Gastrocnemius medialis (tissue), 4 donors: ENCODE results near the gene NLGN4Y. TPM values are rescaled to one million over a fixed set of nuclear protein-coding genes. Genes with fewer than 3 reads are reported as not detected.

Experiments used
- ATAC-seq, 2 donors: fragments of 150-250 bp; one replicate each; pipeline ENCODE4 v1.9.1; 2016
- DNase-seq, 2 donors: peaks; one replicate each; pipeline ENCODE4 v3.0.0-alpha.2; 2019
- H3K27ac ChIP-seq, 4 donors: fragments of 200-600 bp; sonication (generic); 1 replicate in 1 of 4; 2 replicates in 3 of 4; pipeline ENCODE4 v1.5.1; 2016 to 2018; ENCODE audit warnings: mild to moderate bottlenecking in 2 of 4, moderate library complexity in 1 of 4
- H3K27me3 ChIP-seq, 3 donors: fragments of 200-600 bp; sonication (generic) in 2 of 3; 1 replicate in 1 of 3; 2 replicates in 2 of 3; pipeline versions ENCODE4 v1.5.1 to v1.6.0; 2016 to 2019; ENCODE audit warnings: mild to moderate bottlenecking in 1 of 3, moderate library complexity in 1 of 3
- H3K36me3 ChIP-seq, 2 donors: fragments of 200-600 bp; sonication (generic) in 1 of 2; one replicate each; pipeline ENCODE4 v1.5.1; 2017 to 2018
- H3K4me1 ChIP-seq, 2 donors: fragments of 200-600 bp; sonication (generic) in 1 of 2; one replicate each; pipeline ENCODE4 v1.5.1; 2016 to 2017; ENCODE audit warnings: mild to moderate bottlenecking in 2 of 2
- H3K4me3 ChIP-seq, 4 donors: fragments of 200-600 bp; sonication (generic) in 3 of 4; 1 replicate in 1 of 4; 2 replicates in 3 of 4; pipeline ENCODE4 v1.5.1; 2016 to 2019; ENCODE audit warnings: mild to moderate bottlenecking in 2 of 4
- H3K9me3 ChIP-seq, 3 donors: fragments of 200-600 bp; sonication (generic) in 2 of 3; 1 replicate in 1 of 3; 2 replicates in 2 of 3; pipeline ENCODE4 v1.5.1; 2016 to 2019
- CTCF ChIP-seq, 5 experiments: fragments of 450-650 bp in 3 of 5; fragments of 200-600 bp in 2 of 5; sonication (generic) in 2 of 5; IDR thresholded peaks in 4 of 5; conservative IDR thresholded peaks in 1 of 5; 1 replicate in 4 of 5; 2 replicates in 1 of 5; pipeline ENCODE4 v1.5.1; 2016 to 2019; ENCODE audit warnings: antibody characterized with exemption in 5 of 5, mild to moderate bottlenecking in 3 of 5, moderate library complexity in 3 of 5
- POLR2A ChIP-seq, 2 donors: fragments of 450-650 bp; IDR thresholded peaks; one replicate each; pipeline ENCODE4 v1.6.1; 2017; ENCODE audit warnings: antibody characterized with exemption in 2 of 2, mild to moderate bottlenecking in 2 of 2, moderate library complexity in 2 of 2
- in situ Hi-C, 4 donors: fragments of 200-750 bp; cut with MboI; loops; one replicate each; pipeline versions ENCODE4 v1.15.0 to v1.8.0; 2017; ENCODE audit warnings: low sequenced_read_pairs in 4 of 4
- intact Hi-C: fragments of 100-400 bp; cut with DNase I; formaldehyde crosslinking; loops from one replicate; pipeline ENCODE4 v1.15.1; 2023; ENCODE audit warnings: low total_unique reads
- total RNA-seq, 4 donors: library from RNA; depleted of rRNA; stranded (reverse); fragments of >200 nt; gene quantifications; one replicate each; pipeline versions ENCODE4 v1.1.0 to v1.2.3, GENCODE V29; 2016

Gene NLGN4Y
- total RNA-seq, 4 donors from 2014 or later, result 9.6 to 24.3 TPM; not detected in 2

DNA sequence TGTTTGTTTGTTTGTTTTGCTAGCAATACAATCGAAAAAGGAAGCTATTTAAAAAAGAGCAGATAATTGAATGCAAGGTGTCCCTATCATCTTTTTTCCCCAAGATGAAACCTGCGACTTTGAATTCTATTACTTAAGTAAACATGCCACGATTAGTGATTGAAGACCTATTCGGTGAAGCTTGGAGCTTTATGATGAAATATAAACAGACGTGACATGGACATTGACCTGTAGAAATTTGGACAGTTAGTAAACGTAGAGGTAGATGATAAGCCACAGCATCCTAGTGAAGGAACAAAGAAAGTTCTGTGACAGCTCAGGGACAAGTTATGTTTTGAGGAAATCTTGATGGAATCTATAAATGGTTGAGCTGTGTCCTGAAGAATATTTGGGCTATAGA is 103.9 kb downstream of the NLGN4Y start:
- intact Hi-C loops, result no loop called here
- in situ Hi-C loops, result no loop called here
- no peak overlapping the region for H3K27ac ChIP-seq
- ATAC-seq (no peak), DNase-seq (no peak)
- TF ChIP-seq POLR2A (IDR thresholded peaks at IDR 0.05) (no peak), CTCF (IDR thresholded peaks at IDR 0.05 in 4 of 5, conservative IDR thresholded peaks at IDR 0.05 in 1 of 5) (no peak)
- no peaks in the 10 kb centered on the region for H3K27me3 ChIP-seq
- H3K36me3 ChIP-seq, result no peaks in the 10 kb centered on the region
- H3K4me1 ChIP-seq, result no peaks in the 10 kb centered on the region
- no peak overlapping the region for H3K4me3 ChIP-seq
- H3K9me3 ChIP-seq, result no peaks in the 10 kb centered on the region

DNA sequence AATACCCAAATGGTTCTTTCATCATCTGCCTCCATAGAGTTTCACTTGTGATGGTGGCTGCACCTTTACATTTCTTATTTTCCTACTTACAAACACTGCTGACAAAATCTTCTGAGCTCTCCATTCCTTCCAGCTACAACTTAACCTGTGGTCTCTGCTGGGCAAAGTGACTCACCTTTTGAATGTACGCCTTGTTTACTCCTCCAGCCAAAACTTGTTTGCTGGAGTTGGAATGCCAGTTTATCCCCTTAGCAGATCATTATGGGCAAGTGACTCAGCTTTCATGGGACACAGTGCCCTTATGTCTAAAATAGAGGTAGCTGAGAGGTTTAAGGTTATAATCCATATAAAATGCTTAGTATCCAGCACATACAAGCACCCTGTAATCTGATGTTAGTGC is 107.3 kb downstream of the NLGN4Y start:
- Histone ChIP-seq H3K27me3 (no peaks in the 10 kb centered on the region), H3K27ac (no peak overlapping the region)
- ATAC-seq, result no peak

DNA sequence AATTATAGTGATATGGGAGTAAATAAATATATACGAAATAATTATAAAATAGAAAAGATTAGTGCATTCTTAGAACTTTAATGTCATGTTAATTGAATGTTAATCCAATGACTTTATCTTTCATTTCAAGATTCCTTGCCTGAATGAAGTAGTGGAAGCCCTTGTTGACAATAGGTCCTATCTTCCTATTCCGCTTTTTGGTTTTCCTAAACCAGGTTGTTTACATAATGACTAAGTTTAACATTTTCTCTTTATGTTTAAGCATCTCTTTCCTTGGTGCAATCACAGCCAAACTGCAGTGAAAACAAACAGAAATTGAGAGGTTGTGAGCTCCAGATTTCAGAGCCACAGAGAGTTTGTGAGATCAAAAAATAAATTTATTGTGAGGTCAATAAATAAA is 109.4 kb downstream of the NLGN4Y start:
- H3K4me3 ChIP-seq, result no peak overlapping the region
- no peaks in the 10 kb centered on the region for H3K36me3 ChIP-seq
- H3K27me3 ChIP-seq, result no peaks in the 10 kb centered on the region
- ATAC-seq (no peak), DNase-seq (no peak)
- H3K9me3 ChIP-seq, result no peaks in the 10 kb centered on the region
- no peak overlapping the region for H3K27ac ChIP-seq
- intact Hi-C loops, result no loop called here
- in situ Hi-C loops, result no loop called here
- H3K4me1 ChIP-seq, result no peaks in the 10 kb centered on the region
- TF ChIP-seq POLR2A (IDR thresholded peaks at IDR 0.05) (no peak), CTCF (IDR thresholded peaks at IDR 0.05 in 4 of 5, conservative IDR thresholded peaks at IDR 0.05 in 1 of 5) (no peak)

More for the DNA sequence above, 107.3 kb downstream of the NLGN4Y start:
- Histone ChIP-seq H3K9me3 (no peaks in the 10 kb centered on the region), H3K36me3 (no peaks in the 10 kb centered on the region), H3K4me3 (no peak overlapping the region), H3K4me1 (no peaks in the 10 kb centered on the region)
- in situ Hi-C loops, result no loop called here
- TF ChIP-seq CTCF (IDR thresholded peaks at IDR 0.05 in 4 of 5, conservative IDR thresholded peaks at IDR 0.05 in 1 of 5) (no peak), POLR2A (IDR thresholded peaks at IDR 0.05) (no peak)
- DNase-seq, result no peak
- intact Hi-C loops, result no loop called here

DNA sequence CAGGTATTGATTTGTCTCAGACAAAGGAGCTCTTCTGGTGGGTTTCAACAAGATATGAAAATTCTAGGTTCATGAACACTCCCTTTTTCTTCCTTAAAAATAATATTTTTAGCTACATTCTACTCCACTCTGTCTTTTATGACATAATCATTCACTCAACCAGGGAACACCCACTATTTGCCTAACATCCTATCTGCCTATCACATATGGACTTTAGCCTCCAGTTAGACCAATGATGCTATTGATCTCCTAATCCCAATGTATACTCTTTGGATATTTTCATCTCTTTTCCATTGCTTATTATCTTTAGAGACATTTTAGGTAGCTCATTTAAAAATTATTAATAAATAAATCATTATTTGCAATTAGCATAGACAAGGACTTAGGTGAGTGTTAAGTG is 110.6 kb downstream of the NLGN4Y start:
- no peaks in the 10 kb centered on the region for H3K27me3 ChIP-seq
- no peak overlapping the region for H3K27ac ChIP-seq
- DNase-seq (no peak), ATAC-seq (no peak)
- TF ChIP-seq CTCF (IDR thresholded peaks at IDR 0.05 in 4 of 5, conservative IDR thresholded peaks at IDR 0.05 in 1 of 5), result no peak
- TF ChIP-seq POLR2A (IDR thresholded peaks at IDR 0.05), result no peak
- no peaks in the 10 kb centered on the region for H3K36me3 ChIP-seq
- H3K4me3 ChIP-seq, result no peak overlapping the region
- intact Hi-C loops, result no loop called here
- in situ Hi-C loops, result no loop called here
- H3K9me3 ChIP-seq, result no peaks in the 10 kb centered on the region
- no peaks in the 10 kb centered on the region for H3K4me1 ChIP-seq

- no peak overlapping the region for H3K27ac ChIP-seq
- ATAC-seq, result no peak
- intact Hi-C loops (no loop called here), in situ Hi-C loops (no loop called here)
- no peaks in the 10 kb centered on the region for H3K4me1 ChIP-seq
- no peaks in the 10 kb centered on the region for H3K9me3 ChIP-seq
- H3K4me3 ChIP-seq, result no peak overlapping the region
- TF ChIP-seq POLR2A (IDR thresholded peaks at IDR 0.05) (no peak), CTCF (IDR thresholded peaks at IDR 0.05 in 4 of 5, conservative IDR thresholded peaks at IDR 0.05 in 1 of 5) (no peak)
- no peaks in the 10 kb centered on the region for H3K27me3 ChIP-seq
- H3K36me3 ChIP-seq, result no peaks in the 10 kb centered on the region
- no peak for DNase-seq
Observed at GRCh38 chrY:14637551-14637950, 113.2 kb downstream of the NLGN4Y start.
